ENCODE results near the gene ARID3C.

The ARID3C gene

GRCh38 chr9:34635556-34635955 is 6.7 kb upstream of the ARID3C start:
- in situ Hi-C loops (cut with HindIII; ENCODE audit: low pct_ligation_motif_present, low sequenced_read_pairs) = no loop called here
- TF ChIP-seq CTCF (IDR thresholded peaks at IDR 0.05; ENCODE audit: low read depth, low read length, missing control alignments) = no peak
- no peak overlapping the region for H3K4me3 ChIP-seq (ENCODE audit: low read depth, low read length)
- no peak overlapping the region for H3K27ac ChIP-seq
- no peak for DNase-seq
- H3K27me3 ChIP-seq (replicated peaks) = no peaks in the 10 kb centered on the region
- H3K36me3 ChIP-seq (replicated peaks) = peaks cover 4% of the 10 kb centered on the region

GRCh38 chr9:34634551-34635248 is 5.8 kb upstream of the ARID3C start:
- TF ChIP-seq CTCF (IDR thresholded peaks at IDR 0.05; ENCODE audit: low read depth, low read length, missing control alignments) = no peak
- peaks cover 6% of the 10 kb centered on the region for H3K27me3 ChIP-seq (replicated peaks)
- DNase-seq = no peak
- no peak overlapping the region for H3K4me3 ChIP-seq (ENCODE audit: low read depth, low read length)
- in situ Hi-C loops (cut with HindIII; ENCODE audit: low pct_ligation_motif_present, low sequenced_read_pairs) = no loop called here
- peaks cover 4% of the 10 kb centered on the region for H3K36me3 ChIP-seq (replicated peaks)
- no peak overlapping the region for H3K27ac ChIP-seq

GRCh38 chr9:34633851-34634550 is 5.1 kb upstream of the ARID3C start:
- Histone ChIP-seq H3K4me3 (ENCODE audit: low read depth, low read length) (no peak overlapping the region), H3K36me3 (replicated peaks) (peaks cover 4% of the 10 kb centered on the region), H3K27ac (no peak overlapping the region), H3K27me3 (replicated peaks) (peaks cover 13% of the 10 kb centered on the region)
- peak; percentile 89 for TF ChIP-seq CTCF (IDR thresholded peaks at IDR 0.05; ENCODE audit: low read depth, low read length, missing control alignments)
- in situ Hi-C loops (cut with HindIII; ENCODE audit: low pct_ligation_motif_present, low sequenced_read_pairs) = no loop called here
- peak; percentile 64 for DNase-seq

- peaks cover 4% of the 10 kb centered on the region for H3K36me3 ChIP-seq (replicated peaks)
- no peak for DNase-seq
- in situ Hi-C loops (cut with HindIII; ENCODE audit: low pct_ligation_motif_present, low sequenced_read_pairs) = no loop called here
- TF ChIP-seq CTCF (IDR thresholded peaks at IDR 0.05; ENCODE audit: low read depth, low read length, missing control alignments) = no peak
- H3K27ac ChIP-seq = no peak overlapping the region
- peaks cover 19% of the 10 kb centered on the region for H3K27me3 ChIP-seq (replicated peaks)
- no peak overlapping the region for H3K4me3 ChIP-seq (ENCODE audit: low read depth, low read length)
These were observed 4.3 kb upstream of the ARID3C start for GRCh38 chr9:34633166-34633565.

GRCh38 chr9:34630402-34631154 is 1.7 kb upstream of the ARID3C start:
- Histone ChIP-seq H3K4me3 (ENCODE audit: low read depth, low read length) (no peak overlapping the region), H3K27me3 (replicated peaks) (peaks cover 40% of the 10 kb centered on the region), H3K27ac (no peak overlapping the region), H3K36me3 (replicated peaks) (peaks cover 4% of the 10 kb centered on the region)
- DNase-seq = no peak
- TF ChIP-seq CTCF (IDR thresholded peaks at IDR 0.05; ENCODE audit: low read depth, low read length, missing control alignments) = no peak
- in situ Hi-C loops (cut with HindIII; ENCODE audit: low pct_ligation_motif_present, low sequenced_read_pairs) = no loop called here

All from brain microvascular endothelial cell (primary cell).